ENCODE measurements around the gene KPNB1. TPM values are rescaled to one million over a fixed set of nuclear protein-coding genes. Genes with fewer than 3 reads are reported as not detected.

KPNB1 gene
- total RNA-seq, 2 donors from 2014 or later, result 452 to 500 TPM

DNA sequence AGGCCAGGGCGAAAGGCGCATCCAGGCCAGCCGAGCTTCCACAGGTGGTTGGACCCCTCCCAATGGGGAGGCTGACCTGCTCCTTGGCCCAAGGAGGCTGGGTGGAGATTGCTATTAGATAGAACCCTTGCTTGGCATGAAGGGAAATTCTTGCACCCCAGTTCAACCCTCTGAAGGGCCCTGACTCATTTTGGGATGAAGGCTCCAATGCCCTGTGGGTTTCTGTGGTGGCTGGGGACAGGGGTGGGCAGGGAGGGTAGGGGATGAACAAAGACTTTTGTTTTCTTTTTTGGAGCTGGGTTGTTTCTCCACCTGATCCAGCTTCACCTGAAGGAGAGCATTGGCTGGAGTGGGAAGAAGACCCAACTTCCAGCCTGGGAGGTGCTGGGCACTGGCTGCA lies 66.7 kb downstream of the KPNB1 start:
- Histone ChIP-seq H3K27me3 (ENCODE audit: control insufficient read depth, insufficient read depth, low read length, poor library complexity, severe bottlenecking) (peaks cover 30% of the 10 kb centered on the region), H3K4me3 (ENCODE audit: low read length) (no peak overlapping the region), H3K27ac (ENCODE audit: low read depth, low read length) (no peak overlapping the region), H3K4me1 (ENCODE audit: control insufficient read depth, insufficient read depth, low read length) (no peaks in the 10 kb centered on the region), H3K9ac (ENCODE audit: extremely low read depth, low read length, poor library complexity, severe bottlenecking) (no peak overlapping the region), H3K9me3 (ENCODE audit: control insufficient read depth, low read length) (no peaks in the 10 kb centered on the region), H3K36me3 (ENCODE audit: control insufficient read depth, insufficient read depth, low read length) (no peaks in the 10 kb centered on the region)
- DNase-seq, result no peak
- H3K27ac Mint-ChIP-seq, result no peak overlapping the region
- H3K4me1 Mint-ChIP-seq, result no peaks in the 10 kb centered on the region
- WGBS, 2 experiments (ENCODE audit: insufficient coverage in 1 of 2, insufficient read length in 1 of 2), result 60 to 94% methylated on average over 1 to 3 of the region's 3 CpGs
- no peaks in the 10 kb centered on the region for H3K36me3 Mint-ChIP-seq (ENCODE audit: low read depth)
- H3K4me3 Mint-ChIP-seq, result no peak overlapping the region
- peaks cover 3% of the 10 kb centered on the region for H3K9me3 Mint-ChIP-seq
- peaks cover 80% of the 10 kb centered on the region for H3K27me3 Mint-ChIP-seq (ENCODE audit: insufficient read depth)
- TF ChIP-seq, protein P1, sequence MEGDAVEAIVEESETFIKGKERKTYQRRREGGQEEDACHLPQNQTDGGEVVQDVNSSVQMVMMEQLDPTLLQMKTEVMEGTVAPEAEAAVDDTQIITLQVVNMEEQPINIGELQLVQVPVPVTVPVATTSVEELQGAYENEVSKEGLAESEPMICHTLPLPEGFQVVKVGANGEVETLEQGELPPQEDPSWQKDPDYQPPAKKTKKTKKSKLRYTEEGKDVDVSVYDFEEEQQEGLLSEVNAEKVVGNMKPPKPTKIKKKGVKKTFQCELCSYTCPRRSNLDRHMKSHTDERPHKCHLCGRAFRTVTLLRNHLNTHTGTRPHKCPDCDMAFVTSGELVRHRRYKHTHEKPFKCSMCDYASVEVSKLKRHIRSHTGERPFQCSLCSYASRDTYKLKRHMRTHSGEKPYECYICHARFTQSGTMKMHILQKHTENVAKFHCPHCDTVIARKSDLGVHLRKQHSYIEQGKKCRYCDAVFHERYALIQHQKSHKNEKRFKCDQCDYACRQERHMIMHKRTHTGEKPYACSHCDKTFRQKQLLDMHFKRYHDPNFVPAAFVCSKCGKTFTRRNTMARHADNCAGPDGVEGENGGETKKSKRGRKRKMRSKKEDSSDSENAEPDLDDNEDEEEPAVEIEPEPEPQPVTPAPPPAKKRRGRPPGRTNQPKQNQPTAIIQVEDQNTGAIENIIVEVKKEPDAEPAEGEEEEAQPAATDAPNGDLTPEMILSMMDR (conservative IDR thresholded peaks at IDR 0.05), result no peak

DNA sequence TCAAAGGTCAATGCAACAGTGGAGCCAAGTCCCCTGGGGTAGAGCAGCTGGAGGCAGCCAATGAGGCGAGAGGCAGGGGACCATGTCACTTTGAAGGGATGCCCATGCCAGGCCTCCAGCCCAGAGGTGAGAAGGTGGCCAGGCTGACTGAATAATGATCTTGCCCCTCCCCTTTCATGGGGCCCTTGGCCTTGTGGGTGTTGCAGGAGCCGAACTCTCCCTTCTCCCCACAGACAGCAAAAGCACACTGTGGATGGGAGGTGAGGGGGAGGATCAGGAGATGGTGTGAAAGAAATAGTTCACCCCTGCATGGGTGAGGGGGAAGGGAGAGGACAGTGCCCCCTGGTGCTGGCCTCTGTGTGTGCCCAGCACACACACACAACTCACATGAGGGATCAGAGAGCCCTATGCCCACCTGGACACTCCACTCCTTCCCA lies 67.6 kb downstream of the KPNB1 start:
- H3K27ac ChIP-seq (ENCODE audit: low read depth, low read length), result no peak overlapping the region
- H3K9me3 ChIP-seq (ENCODE audit: control insufficient read depth, low read length), result no peaks in the 10 kb centered on the region
- DNase-seq, result no peak
- 100% methylated on average over 1 of the region's 2 CpGs; no CpG with 5 or more reads in 1 of the 2 experiments for WGBS, 2 experiments (ENCODE audit: insufficient coverage in 1 of 2, insufficient read length in 1 of 2)
- Mint-ChIP-seq H3K36me3 (ENCODE audit: low read depth) (no peaks in the 10 kb centered on the region), H3K4me1 (no peaks in the 10 kb centered on the region), H3K27me3 (ENCODE audit: insufficient read depth) (peaks cover 87% of the 10 kb centered on the region), H3K4me3 (no peak overlapping the region), H3K27ac (no peak overlapping the region), H3K9me3 (peaks cover 3% of the 10 kb centered on the region)
- H3K9ac ChIP-seq (ENCODE audit: extremely low read depth, low read length, poor library complexity, severe bottlenecking), result no peak overlapping the region
- H3K4me1 ChIP-seq (ENCODE audit: control insufficient read depth, insufficient read depth, low read length), result no peaks in the 10 kb centered on the region
- peaks cover 39% of the 10 kb centered on the region for H3K27me3 ChIP-seq (ENCODE audit: control insufficient read depth, insufficient read depth, low read length, poor library complexity, severe bottlenecking)
- no peak overlapping the region for H3K4me3 ChIP-seq (ENCODE audit: low read length)
- TF ChIP-seq, protein P1 (conservative IDR thresholded peaks at IDR 0.05), result peak; percentile 73
- no peaks in the 10 kb centered on the region for H3K36me3 ChIP-seq (ENCODE audit: control insufficient read depth, insufficient read depth, low read length)

GRCh38 chr17:47717979-47718621 lies 68.4 kb downstream of the KPNB1 start:
- H3K27ac Mint-ChIP-seq, result no peak overlapping the region

More at GRCh38 chr17:47717979-47718621, 68.4 kb downstream of the KPNB1 start:
- WGBS, 2 experiments (ENCODE audit: insufficient coverage in 1 of 2, insufficient read length in 1 of 2), result 73 to 77% methylated on average over 9 of the region's 9 CpGs
- no peak overlapping the region for H3K4me3 Mint-ChIP-seq
- H3K4me1 Mint-ChIP-seq, result no peaks in the 10 kb centered on the region
- Histone ChIP-seq H3K27me3 (ENCODE audit: control insufficient read depth, insufficient read depth, low read length, poor library complexity, severe bottlenecking) (peaks cover 41% of the 10 kb centered on the region), H3K4me1 (ENCODE audit: control insufficient read depth, insufficient read depth, low read length) (no peaks in the 10 kb centered on the region), H3K27ac (ENCODE audit: low read depth, low read length) (no peak overlapping the region), H3K4me3 (ENCODE audit: low read length) (no peak overlapping the region), H3K36me3 (ENCODE audit: control insufficient read depth, insufficient read depth, low read length) (no peaks in the 10 kb centered on the region), H3K9me3 (ENCODE audit: control insufficient read depth, low read length) (no peaks in the 10 kb centered on the region), H3K9ac (ENCODE audit: extremely low read depth, low read length, poor library complexity, severe bottlenecking) (no peak overlapping the region)
- TF ChIP-seq, protein P1 (conservative IDR thresholded peaks at IDR 0.05), result no peak
- peaks cover 85% of the 10 kb centered on the region for H3K27me3 Mint-ChIP-seq (ENCODE audit: insufficient read depth)
- H3K9me3 Mint-ChIP-seq, result peaks cover 3% of the 10 kb centered on the region
- no peaks in the 10 kb centered on the region for H3K36me3 Mint-ChIP-seq (ENCODE audit: low read depth)
- no peak for DNase-seq
